H1 (cell line): Measurements from ENCODE around the gene SLCO2A1. TPM values are rescaled to one million over a fixed set of nuclear protein-coding genes. Genes with fewer than 3 reads are reported as not detected.

Experiments used
- ASH2L ChIP-seq: fragments of 200-600, 300-600 bp; sonication (generic); IDR thresholded peaks from one replicate; pipeline ENCODE4 v1.7.1; 2017; ENCODE audit warnings: low read length
- CTBP2 ChIP-seq: IDR thresholded peaks from 2 replicates; pipeline ENCODE4 v1.7.0; 2011; ENCODE audit warnings: borderline replicate concordance, mild to moderate bottlenecking, moderate library complexity, mixed read lengths, low read length; ENCODE audit not compliant: insufficient read depth, insufficient read length
- NRF1 ChIP-seq: IDR thresholded peaks from 2 replicates; pipeline ENCODE4 v1.6.1; 2011; ENCODE audit warnings: mild to moderate bottlenecking, low read depth, low read length, improper control_type of control experiment
- POLR2AphosphoS5 ChIP-seq: IDR thresholded peaks from 2 replicates; pipeline ENCODE4 v1.6.1; 2011; ENCODE audit warnings: low read depth, low read length
- POU5F1 ChIP-seq: IDR thresholded peaks from 2 replicates; pipeline ENCODE4 v1.6.1; 2011; ENCODE audit warnings: low read depth, mild to moderate bottlenecking, low read length, moderate library complexity
- RAD21 ChIP-seq, 2 experiments: IDR thresholded peaks in 1 of 2; conservative IDR thresholded peaks in 1 of 2; 2 replicates each; pipeline ENCODE4 v1.6.1; 2011; ENCODE audit warnings: low read depth in 2 of 2, low read length in 2 of 2, improper control_type of control experiment in 1 of 2, inconsistent platforms in 1 of 2, mild to moderate bottlenecking in 1 of 2, moderate library complexity in 1 of 2
- RFX5 ChIP-seq: IDR thresholded peaks from 2 replicates; pipeline ENCODE4 v1.6.1; 2011; ENCODE audit warnings: low read depth, low read length, improper control_type of control experiment, borderline replicate concordance
- ZNF274 ChIP-seq: IDR thresholded peaks from 2 replicates; pipeline ENCODE4 v1.7.0; 2012; ENCODE audit warnings: low read length, borderline replicate concordance; ENCODE audit errors: extremely low read depth
- polyA plus RNA-seq, 7 experiments: library from polyadenylated mRNA; depleted of rRNA in 3 of 7; stranded (reverse) in 5 of 7; unstranded in 2 of 7; fragments of >200 nt in 5 of 7; fragments of 200-250 nt in 2 of 7; gene quantifications; 1 replicate in 5 of 7; 2 replicates in 1 of 7; 4 replicates in 1 of 7; pipeline versions ENCODE4 v1.2.1 to v1.2.3, GENCODE V29; 2011 to 2013; ENCODE audit warnings: missing spikeins in 2 of 7, mixed read lengths in 2 of 7
- total RNA-seq: library from RNA; stranded (reverse); fragmentation: NEBNext Ultra II Directional; extraction: Animal tissue kit (Norgen Biotek cat#: 25700); gene quantifications from 2 replicates; pipeline ENCODE4 v1.2.1, GENCODE V29; 2021
- TF ChIP-seq, protein P1 (sequence below): fragments of 300-600 bp; sonication (generic); IDR thresholded peaks from 2 replicates; pipeline ENCODE4 v1.7.1; 2012; ENCODE audit warnings: low read length, moderate library complexity, mild to moderate bottlenecking, inconsistent platforms; ENCODE audit not compliant: insufficient replicate concordance

SLCO2A1 gene
- total and polyA plus RNA-seq, 2 of the 8 experiments (the other 6 are each of a cell fraction or from before 2014, with no cell fraction given) = 1.1 to 2.3 TPM

DNA sequence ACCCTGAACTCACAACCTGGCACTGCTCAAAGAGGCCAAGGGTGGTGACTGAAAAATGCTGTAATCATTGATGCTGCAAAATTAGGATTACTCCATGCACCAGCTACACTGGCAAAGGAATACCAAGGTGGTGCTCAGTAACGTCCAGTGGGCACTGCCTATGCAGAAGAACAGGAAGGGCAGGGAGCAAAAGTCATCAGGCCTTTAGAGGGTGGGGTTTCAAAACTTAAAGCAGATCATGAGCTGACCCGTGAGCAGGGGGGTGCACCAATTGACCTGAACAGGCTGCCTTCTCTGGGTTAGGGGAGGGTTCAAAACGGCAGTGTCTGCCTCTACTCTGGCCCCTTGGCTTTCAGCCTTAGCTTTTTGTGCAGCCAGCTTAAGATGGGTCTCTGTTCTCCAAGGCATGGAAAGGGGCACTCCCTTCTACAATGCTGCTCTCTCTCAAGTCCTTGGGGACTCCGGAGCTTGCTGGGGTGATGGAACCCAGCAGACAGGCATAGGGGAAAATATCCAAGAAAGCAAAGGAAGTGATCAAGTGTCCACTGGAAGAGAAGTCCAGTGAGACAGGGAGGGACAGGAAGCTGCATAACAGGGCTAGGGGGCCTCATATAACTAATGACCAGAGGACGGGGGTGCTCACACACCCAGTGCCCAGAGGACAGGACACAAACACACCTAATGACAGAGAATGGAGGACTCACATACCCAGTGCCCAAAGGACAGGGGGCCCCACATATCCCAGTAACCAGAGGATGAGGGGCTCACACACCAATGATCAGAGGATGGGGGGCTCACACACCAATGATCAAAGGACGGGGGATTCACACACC, 145.5 kb downstream of the SLCO2A1 start (continued):
- TF ChIP-seq, protein P1, sequence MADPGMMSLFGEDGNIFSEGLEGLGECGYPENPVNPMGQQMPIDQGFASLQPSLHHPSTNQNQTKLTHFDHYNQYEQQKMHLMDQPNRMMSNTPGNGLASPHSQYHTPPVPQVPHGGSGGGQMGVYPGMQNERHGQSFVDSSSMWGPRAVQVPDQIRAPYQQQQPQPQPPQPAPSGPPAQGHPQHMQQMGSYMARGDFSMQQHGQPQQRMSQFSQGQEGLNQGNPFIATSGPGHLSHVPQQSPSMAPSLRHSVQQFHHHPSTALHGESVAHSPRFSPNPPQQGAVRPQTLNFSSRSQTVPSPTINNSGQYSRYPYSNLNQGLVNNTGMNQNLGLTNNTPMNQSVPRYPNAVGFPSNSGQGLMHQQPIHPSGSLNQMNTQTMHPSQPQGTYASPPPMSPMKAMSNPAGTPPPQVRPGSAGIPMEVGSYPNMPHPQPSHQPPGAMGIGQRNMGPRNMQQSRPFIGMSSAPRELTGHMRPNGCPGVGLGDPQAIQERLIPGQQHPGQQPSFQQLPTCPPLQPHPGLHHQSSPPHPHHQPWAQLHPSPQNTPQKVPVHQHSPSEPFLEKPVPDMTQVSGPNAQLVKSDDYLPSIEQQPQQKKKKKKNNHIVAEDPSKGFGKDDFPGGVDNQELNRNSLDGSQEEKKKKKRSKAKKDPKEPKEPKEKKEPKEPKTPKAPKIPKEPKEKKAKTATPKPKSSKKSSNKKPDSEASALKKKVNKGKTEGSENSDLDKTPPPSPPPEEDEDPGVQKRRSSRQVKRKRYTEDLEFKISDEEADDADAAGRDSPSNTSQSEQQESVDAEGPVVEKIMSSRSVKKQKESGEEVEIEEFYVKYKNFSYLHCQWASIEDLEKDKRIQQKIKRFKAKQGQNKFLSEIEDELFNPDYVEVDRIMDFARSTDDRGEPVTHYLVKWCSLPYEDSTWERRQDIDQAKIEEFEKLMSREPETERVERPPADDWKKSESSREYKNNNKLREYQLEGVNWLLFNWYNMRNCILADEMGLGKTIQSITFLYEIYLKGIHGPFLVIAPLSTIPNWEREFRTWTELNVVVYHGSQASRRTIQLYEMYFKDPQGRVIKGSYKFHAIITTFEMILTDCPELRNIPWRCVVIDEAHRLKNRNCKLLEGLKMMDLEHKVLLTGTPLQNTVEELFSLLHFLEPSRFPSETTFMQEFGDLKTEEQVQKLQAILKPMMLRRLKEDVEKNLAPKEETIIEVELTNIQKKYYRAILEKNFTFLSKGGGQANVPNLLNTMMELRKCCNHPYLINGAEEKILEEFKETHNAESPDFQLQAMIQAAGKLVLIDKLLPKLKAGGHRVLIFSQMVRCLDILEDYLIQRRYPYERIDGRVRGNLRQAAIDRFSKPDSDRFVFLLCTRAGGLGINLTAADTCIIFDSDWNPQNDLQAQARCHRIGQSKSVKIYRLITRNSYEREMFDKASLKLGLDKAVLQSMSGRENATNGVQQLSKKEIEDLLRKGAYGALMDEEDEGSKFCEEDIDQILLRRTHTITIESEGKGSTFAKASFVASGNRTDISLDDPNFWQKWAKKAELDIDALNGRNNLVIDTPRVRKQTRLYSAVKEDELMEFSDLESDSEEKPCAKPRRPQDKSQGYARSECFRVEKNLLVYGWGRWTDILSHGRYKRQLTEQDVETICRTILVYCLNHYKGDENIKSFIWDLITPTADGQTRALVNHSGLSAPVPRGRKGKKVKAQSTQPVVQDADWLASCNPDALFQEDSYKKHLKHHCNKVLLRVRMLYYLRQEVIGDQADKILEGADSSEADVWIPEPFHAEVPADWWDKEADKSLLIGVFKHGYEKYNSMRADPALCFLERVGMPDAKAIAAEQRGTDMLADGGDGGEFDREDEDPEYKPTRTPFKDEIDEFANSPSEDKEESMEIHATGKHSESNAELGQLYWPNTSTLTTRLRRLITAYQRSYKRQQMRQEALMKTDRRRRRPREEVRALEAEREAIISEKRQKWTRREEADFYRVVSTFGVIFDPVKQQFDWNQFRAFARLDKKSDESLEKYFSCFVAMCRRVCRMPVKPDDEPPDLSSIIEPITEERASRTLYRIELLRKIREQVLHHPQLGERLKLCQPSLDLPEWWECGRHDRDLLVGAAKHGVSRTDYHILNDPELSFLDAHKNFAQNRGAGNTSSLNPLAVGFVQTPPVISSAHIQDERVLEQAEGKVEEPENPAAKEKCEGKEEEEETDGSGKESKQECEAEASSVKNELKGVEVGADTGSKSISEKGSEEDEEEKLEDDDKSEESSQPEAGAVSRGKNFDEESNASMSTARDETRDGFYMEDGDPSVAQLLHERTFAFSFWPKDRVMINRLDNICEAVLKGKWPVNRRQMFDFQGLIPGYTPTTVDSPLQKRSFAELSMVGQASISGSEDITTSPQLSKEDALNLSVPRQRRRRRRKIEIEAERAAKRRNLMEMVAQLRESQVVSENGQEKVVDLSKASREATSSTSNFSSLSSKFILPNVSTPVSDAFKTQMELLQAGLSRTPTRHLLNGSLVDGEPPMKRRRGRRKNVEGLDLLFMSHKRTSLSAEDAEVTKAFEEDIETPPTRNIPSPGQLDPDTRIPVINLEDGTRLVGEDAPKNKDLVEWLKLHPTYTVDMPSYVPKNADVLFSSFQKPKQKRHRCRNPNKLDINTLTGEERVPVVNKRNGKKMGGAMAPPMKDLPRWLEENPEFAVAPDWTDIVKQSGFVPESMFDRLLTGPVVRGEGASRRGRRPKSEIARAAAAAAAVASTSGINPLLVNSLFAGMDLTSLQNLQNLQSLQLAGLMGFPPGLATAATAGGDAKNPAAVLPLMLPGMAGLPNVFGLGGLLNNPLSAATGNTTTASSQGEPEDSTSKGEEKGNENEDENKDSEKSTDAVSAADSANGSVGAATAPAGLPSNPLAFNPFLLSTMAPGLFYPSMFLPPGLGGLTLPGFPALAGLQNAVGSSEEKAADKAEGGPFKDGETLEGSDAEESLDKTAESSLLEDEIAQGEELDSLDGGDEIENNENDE = no peak
- TF ChIP-seq POU5F1 (no peak), RFX5 (no peak), POLR2AphosphoS5 (no peak), ASH2L (no peak), RAD21 (IDR thresholded peaks at IDR 0.05 in 1 of 2, conservative IDR thresholded peaks at IDR 0.05 in 1 of 2; ENCODE audit: low read depth in 2 of 2, low read length in 2 of 2) (no peak), ZNF274 (no peak), CTBP2 (no peak), NRF1 (no peak)
